ENCODE measurements around the gene SVIL.
"Not testable (repeated sequence)": the region's sequence is repeated elsewhere in the genome, so short reads cannot be mapped to it uniquely, and the experiment has no call there.

Gene SVIL

DNA sequence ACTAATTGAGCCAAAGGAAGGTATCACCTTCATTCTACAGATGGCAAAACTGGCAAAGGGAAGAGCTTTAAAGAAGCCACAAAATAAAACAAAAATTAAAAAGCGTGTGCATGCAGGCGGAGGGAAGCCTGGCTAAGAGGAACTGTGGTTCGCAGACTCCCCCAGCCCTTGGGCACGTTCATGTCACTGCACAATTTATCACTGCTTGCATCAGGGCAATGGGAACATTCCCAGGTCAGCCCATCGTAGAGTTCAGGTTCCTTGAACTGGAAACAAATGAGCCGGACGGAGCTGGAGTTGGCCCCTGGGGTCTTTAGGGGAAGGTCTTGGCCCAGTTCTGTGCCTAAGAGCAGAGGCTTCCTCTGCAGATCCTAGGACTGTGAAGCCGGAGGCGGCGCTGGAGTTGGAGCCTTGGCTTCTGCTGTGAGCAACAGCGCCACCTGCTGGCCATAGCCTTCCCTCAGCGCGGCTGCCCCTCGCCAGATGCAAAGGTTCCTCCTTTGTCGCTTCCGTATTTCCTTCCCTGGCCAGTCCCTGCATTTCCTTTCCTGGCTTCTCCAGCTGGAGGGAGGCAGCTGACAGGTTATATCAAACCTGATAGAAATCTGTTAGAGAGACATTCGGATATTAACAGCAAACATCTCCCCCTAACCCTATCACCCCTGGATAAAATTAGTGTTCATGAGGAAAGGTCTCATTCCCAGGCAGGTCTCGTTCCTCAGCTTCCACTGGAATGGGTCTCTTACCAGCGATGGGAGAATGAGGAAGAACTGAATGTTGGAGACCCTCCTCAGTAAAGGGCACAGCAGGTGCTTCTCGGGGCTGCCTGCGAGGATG is 185.8 kb downstream of the SVIL start:
- TF ChIP-seq, protein P1, sequence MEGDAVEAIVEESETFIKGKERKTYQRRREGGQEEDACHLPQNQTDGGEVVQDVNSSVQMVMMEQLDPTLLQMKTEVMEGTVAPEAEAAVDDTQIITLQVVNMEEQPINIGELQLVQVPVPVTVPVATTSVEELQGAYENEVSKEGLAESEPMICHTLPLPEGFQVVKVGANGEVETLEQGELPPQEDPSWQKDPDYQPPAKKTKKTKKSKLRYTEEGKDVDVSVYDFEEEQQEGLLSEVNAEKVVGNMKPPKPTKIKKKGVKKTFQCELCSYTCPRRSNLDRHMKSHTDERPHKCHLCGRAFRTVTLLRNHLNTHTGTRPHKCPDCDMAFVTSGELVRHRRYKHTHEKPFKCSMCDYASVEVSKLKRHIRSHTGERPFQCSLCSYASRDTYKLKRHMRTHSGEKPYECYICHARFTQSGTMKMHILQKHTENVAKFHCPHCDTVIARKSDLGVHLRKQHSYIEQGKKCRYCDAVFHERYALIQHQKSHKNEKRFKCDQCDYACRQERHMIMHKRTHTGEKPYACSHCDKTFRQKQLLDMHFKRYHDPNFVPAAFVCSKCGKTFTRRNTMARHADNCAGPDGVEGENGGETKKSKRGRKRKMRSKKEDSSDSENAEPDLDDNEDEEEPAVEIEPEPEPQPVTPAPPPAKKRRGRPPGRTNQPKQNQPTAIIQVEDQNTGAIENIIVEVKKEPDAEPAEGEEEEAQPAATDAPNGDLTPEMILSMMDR (conservative IDR thresholded peaks at IDR 0.05; ENCODE audit: low read depth, low read length), result peak; percentile 78
- H3K79me2 ChIP-seq (ENCODE audit: insufficient read depth, low read depth); H2AFZ ChIP-seq (ENCODE audit: low read depth); H3K36me3 ChIP-seq (ENCODE audit: insufficient read depth); H3K4me3 ChIP-seq (IDR thresholded peaks at IDR 0.05; ENCODE audit: insufficient read depth, low read depth, low read length); H4K20me1 ChIP-seq (ENCODE audit: insufficient read depth); H3K4me2 ChIP-seq; H3K27me3 ChIP-seq (ENCODE audit: insufficient read depth, low read depth); H3K9ac ChIP-seq; H3K27ac ChIP-seq: not testable (repeated sequence)
- H3K4me1 ChIP-seq (ENCODE audit: low read depth, poor library complexity, severe bottlenecking), result peaks cover 11% of the 10 kb centered on the region

DNA sequence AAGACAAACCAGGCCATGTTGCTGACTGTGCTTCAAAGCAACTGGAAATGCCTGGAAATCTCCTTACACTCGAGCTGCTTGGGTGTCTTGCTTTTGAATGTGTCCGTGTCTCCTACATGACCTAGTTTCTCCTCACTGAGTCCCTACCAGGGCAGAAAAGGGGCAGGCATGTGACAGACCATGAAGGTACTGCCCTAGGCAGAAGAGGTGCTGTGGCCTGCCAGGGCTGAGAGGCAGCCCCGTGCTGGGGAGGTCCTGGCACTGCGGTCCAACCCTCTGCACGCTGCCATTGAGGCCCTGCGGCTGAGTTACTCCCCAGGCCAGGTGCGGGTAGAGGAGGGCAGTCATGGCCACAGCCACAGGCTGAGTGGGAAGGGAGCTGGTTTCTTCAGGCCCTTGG is 186.6 kb downstream of the SVIL start:
- no peak overlapping the region for H3K4me2 ChIP-seq
- H3K27ac ChIP-seq, result no peak overlapping the region
- no peak overlapping the region for H3K9ac ChIP-seq
- TF ChIP-seq, protein P1 (conservative IDR thresholded peaks at IDR 0.05; ENCODE audit: low read depth, low read length), result no peak
- no peaks in the 10 kb centered on the region for H3K27me3 ChIP-seq (ENCODE audit: insufficient read depth, low read depth)
- no peak overlapping the region for H2AFZ ChIP-seq (ENCODE audit: low read depth)
- H3K4me3 ChIP-seq (IDR thresholded peaks at IDR 0.05; ENCODE audit: insufficient read depth, low read depth, low read length), result no peak overlapping the region
- H4K20me1 ChIP-seq (ENCODE audit: insufficient read depth), result no peaks in the 10 kb centered on the region
- H3K36me3 ChIP-seq (ENCODE audit: insufficient read depth), result no peaks in the 10 kb centered on the region
- peaks cover 11% of the 10 kb centered on the region for H3K4me1 ChIP-seq (ENCODE audit: low read depth, poor library complexity, severe bottlenecking)
- H3K79me2 ChIP-seq (ENCODE audit: insufficient read depth, low read depth), result no peaks in the 10 kb centered on the region

DNA sequence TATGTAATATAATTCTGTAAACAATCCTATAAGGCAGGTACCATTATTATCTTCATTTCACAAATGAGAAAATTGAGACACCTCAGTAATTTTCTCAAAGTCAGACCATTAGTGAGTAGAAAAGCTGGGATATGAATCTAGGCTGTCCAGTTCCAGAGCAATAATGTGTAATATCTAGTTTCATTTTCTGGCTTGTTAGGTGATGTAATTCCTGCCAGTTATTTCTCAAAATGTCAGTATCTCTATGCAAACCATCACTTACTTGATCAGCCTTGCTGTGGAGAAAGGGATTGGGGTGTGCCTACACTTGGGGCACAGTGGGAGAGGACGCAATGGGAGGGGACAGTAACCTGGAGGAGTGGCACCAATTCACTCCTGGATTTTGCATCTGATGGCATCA is 188.4 kb downstream of the SVIL start:
- Histone ChIP-seq H3K27ac (no peak overlapping the region), H3K4me3 (IDR thresholded peaks at IDR 0.05; ENCODE audit: insufficient read depth, low read depth, low read length) (no peak overlapping the region), H3K4me2 (no peak overlapping the region), H3K4me1 (ENCODE audit: low read depth, poor library complexity, severe bottlenecking) (peaks cover 11% of the 10 kb centered on the region), H3K9ac (no peak overlapping the region), H3K36me3 (ENCODE audit: insufficient read depth) (no peaks in the 10 kb centered on the region), H3K27me3 (ENCODE audit: insufficient read depth, low read depth) (no peaks in the 10 kb centered on the region), H4K20me1 (ENCODE audit: insufficient read depth) (no peaks in the 10 kb centered on the region), H3K79me2 (ENCODE audit: insufficient read depth, low read depth) (no peaks in the 10 kb centered on the region), H2AFZ (ENCODE audit: low read depth) (no peak overlapping the region)
- TF ChIP-seq, protein P1 (conservative IDR thresholded peaks at IDR 0.05; ENCODE audit: low read depth, low read length), result no peak

DNA sequence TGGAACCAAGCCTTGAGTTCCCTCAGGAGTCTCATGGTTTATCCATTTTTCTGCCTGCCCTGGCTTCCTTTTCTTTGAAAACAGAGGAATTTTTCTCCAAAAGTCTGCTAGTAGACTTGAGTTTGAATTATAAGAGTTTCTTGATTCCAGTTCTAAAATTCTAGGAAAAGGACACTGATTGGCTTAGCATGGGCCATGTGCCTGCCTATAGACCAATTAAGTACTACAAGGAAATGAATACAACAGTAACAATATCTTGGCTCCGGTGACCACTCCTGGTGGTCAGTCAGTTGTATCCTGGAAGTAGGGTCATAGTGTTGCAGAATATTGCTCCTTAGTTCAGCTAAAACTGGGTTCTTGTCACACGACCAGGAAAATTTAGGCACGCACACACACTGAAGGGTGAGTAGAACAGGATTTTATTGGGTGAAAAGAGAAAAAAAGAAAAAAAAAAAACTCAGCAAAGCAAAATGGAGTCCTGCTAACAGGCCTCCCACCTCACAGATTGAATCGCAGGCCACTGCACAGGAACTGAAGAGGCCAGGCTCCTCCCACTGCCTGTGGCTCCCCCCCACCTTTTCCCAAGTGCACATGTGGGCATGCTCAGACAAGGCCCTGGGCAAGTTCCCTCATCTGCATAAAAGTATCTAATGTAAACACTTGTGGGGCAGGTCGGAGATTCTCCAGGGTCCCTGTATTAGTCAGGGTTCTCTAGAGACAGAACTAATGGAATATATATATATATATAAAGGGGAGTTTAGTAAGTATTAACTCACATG is 190.8 kb downstream of the SVIL start:
- Histone ChIP-seq H3K27me3 (ENCODE audit: insufficient read depth, low read depth) (no peaks in the 10 kb centered on the region), H3K4me1 (ENCODE audit: low read depth, poor library complexity, severe bottlenecking) (peaks cover 20% of the 10 kb centered on the region), H3K36me3 (ENCODE audit: insufficient read depth) (no peaks in the 10 kb centered on the region), H2AFZ (ENCODE audit: low read depth) (no peak overlapping the region), H3K27ac (no peak overlapping the region), H3K79me2 (ENCODE audit: insufficient read depth, low read depth) (no peaks in the 10 kb centered on the region), H4K20me1 (ENCODE audit: insufficient read depth) (no peaks in the 10 kb centered on the region), H3K9ac (no peak overlapping the region), H3K4me3 (IDR thresholded peaks at IDR 0.05; ENCODE audit: insufficient read depth, low read depth, low read length) (no peak overlapping the region), H3K4me2 (no peak overlapping the region)
- TF ChIP-seq, protein P1 (conservative IDR thresholded peaks at IDR 0.05; ENCODE audit: low read depth, low read length), result no peak
